ENCODE measurements around the gene AFF3. TPM values are rescaled to one million over a fixed set of nuclear protein-coding genes. Genes with fewer than 3 reads are reported as not detected.
"Not testable (repeated sequence)": the region's sequence is repeated elsewhere in the genome, so short reads cannot be mapped to it uniquely, and the experiment has no call there.

The AFF3 gene
- total RNA-seq, 4 donors from 2014 or later: 3.1 to 5.0 (median 3.7) TPM

GRCh38 chr2:100161945-100162620 lies 19.7 kb upstream of the AFF3 start:
- Histone ChIP-seq H3K36me3 (no peaks in the 10 kb centered on the region), H3K27me3 (no peaks in the 10 kb centered on the region), H3K4me1 (no peaks in the 10 kb centered on the region), H3K4me3 (no peak overlapping the region), H3K27ac (no peak overlapping the region), H3K9me3 (peaks cover 4% of the 10 kb centered on the region)
- no peak for TF ChIP-seq POLR2AphosphoS5 (IDR thresholded peaks at IDR 0.05)
- TF ChIP-seq POLR2A (IDR thresholded peaks at IDR 0.05): no peak
- TF ChIP-seq, protein P1, sequence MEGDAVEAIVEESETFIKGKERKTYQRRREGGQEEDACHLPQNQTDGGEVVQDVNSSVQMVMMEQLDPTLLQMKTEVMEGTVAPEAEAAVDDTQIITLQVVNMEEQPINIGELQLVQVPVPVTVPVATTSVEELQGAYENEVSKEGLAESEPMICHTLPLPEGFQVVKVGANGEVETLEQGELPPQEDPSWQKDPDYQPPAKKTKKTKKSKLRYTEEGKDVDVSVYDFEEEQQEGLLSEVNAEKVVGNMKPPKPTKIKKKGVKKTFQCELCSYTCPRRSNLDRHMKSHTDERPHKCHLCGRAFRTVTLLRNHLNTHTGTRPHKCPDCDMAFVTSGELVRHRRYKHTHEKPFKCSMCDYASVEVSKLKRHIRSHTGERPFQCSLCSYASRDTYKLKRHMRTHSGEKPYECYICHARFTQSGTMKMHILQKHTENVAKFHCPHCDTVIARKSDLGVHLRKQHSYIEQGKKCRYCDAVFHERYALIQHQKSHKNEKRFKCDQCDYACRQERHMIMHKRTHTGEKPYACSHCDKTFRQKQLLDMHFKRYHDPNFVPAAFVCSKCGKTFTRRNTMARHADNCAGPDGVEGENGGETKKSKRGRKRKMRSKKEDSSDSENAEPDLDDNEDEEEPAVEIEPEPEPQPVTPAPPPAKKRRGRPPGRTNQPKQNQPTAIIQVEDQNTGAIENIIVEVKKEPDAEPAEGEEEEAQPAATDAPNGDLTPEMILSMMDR (IDR thresholded peaks at IDR 0.05): no peak
- no peak for TF ChIP-seq EP300 (IDR thresholded peaks at IDR 0.05)
- no peak for DNase-seq (ENCODE audit: low spot score in 2 of 2)

- no peaks in the 10 kb centered on the region for H3K27me3 ChIP-seq
- WGBS: 79% methylated on average over 1 of the region's 1 CpG
- no peak overlapping the region for H3K4me3 ChIP-seq
- TF ChIP-seq POLR2AphosphoS5 (IDR thresholded peaks at IDR 0.05): no peak
- no peak for TF ChIP-seq POLR2A (IDR thresholded peaks at IDR 0.05)
- no peaks in the 10 kb centered on the region for H3K4me1 ChIP-seq
- DNase-seq (ENCODE audit: low spot score in 2 of 2): no peak
- H3K27ac ChIP-seq: no peak overlapping the region
- no peaks in the 10 kb centered on the region for H3K36me3 ChIP-seq
- H3K9me3 ChIP-seq: peaks cover 4% of the 10 kb centered on the region
These were observed 18.0 kb upstream of the AFF3 start for GRCh38 chr2:100160396-100160795.

DNA sequence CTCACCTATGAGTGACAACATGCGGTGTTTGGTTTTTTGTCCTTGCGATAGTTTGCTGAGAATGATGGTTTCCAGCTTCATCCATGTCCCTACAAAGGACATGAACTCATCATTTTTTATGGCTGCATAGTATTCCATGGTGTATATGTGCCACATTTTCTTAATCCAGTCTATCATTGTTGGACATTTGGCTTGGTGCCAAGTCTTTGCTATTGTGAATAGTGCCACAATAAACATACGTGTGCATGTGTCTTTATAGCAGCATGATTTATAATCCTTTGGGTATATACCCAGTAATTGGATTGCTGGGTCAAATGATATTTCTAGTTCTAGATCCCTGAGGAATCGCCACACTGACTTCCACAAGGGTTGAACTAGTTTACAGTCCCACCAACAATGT lies 9.4 kb upstream of the AFF3 start:
- H3K9me3 ChIP-seq; H3K4me3 ChIP-seq; H3K4me1 ChIP-seq; H3K27ac ChIP-seq; H3K27me3 ChIP-seq; H3K36me3 ChIP-seq; DNase-seq (ENCODE audit: low spot score in 2 of 2): not testable (repeated sequence)
- 96% methylated on average over 4 of the region's 4 CpGs for WGBS

DNA sequence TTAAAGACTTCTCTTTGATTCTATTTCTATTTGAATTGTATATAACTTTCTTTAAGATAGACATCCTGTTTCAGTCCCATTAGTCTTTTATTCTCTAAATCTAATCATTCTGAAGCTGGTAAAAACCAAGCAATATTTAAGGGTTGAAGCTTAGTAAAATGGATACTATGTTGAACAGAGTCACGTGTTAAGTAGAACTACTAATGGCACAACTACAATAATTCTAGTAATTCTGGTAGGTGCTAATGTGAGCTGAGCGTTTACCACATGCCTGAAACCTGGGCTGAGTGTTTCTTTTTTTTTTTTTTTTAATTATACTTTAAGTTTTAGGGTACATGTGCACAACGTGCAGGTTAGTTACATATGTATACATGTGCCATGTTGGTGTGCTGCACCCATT lies 8.9 kb upstream of the AFF3 start:
- no peak overlapping the region for H3K27ac ChIP-seq
- H3K9me3 ChIP-seq: no peaks in the 10 kb centered on the region
- no peaks in the 10 kb centered on the region for H3K27me3 ChIP-seq
- 89% methylated on average over 3 of the region's 3 CpGs for WGBS
- TF ChIP-seq POLR2AphosphoS5 (IDR thresholded peaks at IDR 0.05) (no peak), POLR2A (IDR thresholded peaks at IDR 0.05) (no peak), EP300 (IDR thresholded peaks at IDR 0.05) (no peak)
- TF ChIP-seq, protein P1 (IDR thresholded peaks at IDR 0.05): no peak
- H3K4me3 ChIP-seq: no peak overlapping the region
- H3K36me3 ChIP-seq: no peaks in the 10 kb centered on the region
- no peak for DNase-seq (ENCODE audit: low spot score in 2 of 2)
- no peaks in the 10 kb centered on the region for H3K4me1 ChIP-seq

- WGBS: 83% methylated on average over 4 of the region's 4 CpGs
- Histone ChIP-seq H3K36me3 (no peaks in the 10 kb centered on the region), H3K9me3 (no peaks in the 10 kb centered on the region), H3K27me3 (no peaks in the 10 kb centered on the region), H3K4me3 (no peak overlapping the region), H3K4me1 (no peaks in the 10 kb centered on the region), H3K27ac (no peak overlapping the region)
- no peak for DNase-seq (ENCODE audit: low spot score in 2 of 2)
- TF ChIP-seq POLR2AphosphoS5 (IDR thresholded peaks at IDR 0.05) (no peak), POLR2A (IDR thresholded peaks at IDR 0.05) (no peak), EP300 (IDR thresholded peaks at IDR 0.05) (no peak)
- TF ChIP-seq, protein P1 (IDR thresholded peaks at IDR 0.05): no peak
These were observed 6.5 kb upstream of the AFF3 start for GRCh38 chr2:100148883-100149282.

DNA sequence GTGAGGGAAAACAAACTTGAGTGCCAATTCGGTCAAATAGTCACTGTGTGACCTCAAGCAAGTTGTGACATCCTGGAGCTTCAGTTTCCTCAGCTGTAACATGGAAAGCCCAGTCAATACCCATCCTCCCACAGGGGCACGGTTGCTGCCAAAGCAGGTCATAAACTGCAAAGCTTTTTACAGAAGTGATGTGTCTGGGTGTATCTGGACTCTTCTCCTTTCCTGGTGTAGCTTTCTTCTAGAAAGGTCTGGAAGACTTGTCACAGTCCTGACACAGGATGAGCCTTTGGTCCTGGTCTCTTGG lies 4.2 kb upstream of the AFF3 start:
- TF ChIP-seq EP300 (IDR thresholded peaks at IDR 0.05): no peak
- TF ChIP-seq POLR2AphosphoS5 (IDR thresholded peaks at IDR 0.05): no peak
- TF ChIP-seq, protein P1 (IDR thresholded peaks at IDR 0.05): no peak
- no peak for TF ChIP-seq POLR2A (IDR thresholded peaks at IDR 0.05)
- H3K4me1 ChIP-seq: no peaks in the 10 kb centered on the region
- no peak overlapping the region for H3K4me3 ChIP-seq
- H3K27me3 ChIP-seq: no peaks in the 10 kb centered on the region
- no peaks in the 10 kb centered on the region for H3K36me3 ChIP-seq
- H3K27ac ChIP-seq: no peak overlapping the region
- DNase-seq (ENCODE audit: low spot score in 2 of 2): no peak
- H3K9me3 ChIP-seq: no peaks in the 10 kb centered on the region
- 64% methylated on average over 2 of the region's 2 CpGs for WGBS
